ENCODE measurements around the gene BCAR3. TPM values are rescaled to one million over a fixed set of nuclear protein-coding genes. Genes with fewer than 3 reads are reported as not detected.

BCAR3 gene
- total RNA-seq, 1 donor from 2014 or later = 0.61 TPM

DNA sequence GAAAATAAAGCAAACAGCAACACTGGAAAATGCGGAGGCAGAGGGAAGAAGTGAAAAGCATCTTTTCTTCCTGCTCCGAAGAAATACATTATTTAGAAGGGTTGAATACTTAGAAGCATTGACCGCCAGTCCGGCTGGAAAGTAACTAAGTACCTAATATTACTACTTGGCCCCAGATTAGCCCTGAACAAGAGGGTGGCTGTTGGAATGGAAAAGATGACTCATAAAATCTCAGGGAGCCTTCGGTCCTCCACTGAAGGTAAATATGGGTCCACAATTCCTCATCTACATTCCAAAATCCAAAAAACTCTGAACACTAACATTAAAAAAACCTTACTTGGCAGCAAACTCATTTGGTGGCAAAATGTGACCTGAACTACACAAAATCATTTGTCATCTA lies 40.1 kb downstream of the BCAR3 start:
- intact Hi-C loops (cut with micrococcal nuclease) = no loop called here
- H3K27ac Mint-ChIP-seq = no peak overlapping the region
- no peak overlapping the region for H3K4me3 Mint-ChIP-seq
- no peaks in the 10 kb centered on the region for H3K9me3 Mint-ChIP-seq
- H3K4me1 Mint-ChIP-seq = peaks cover 5% of the 10 kb centered on the region
- no peak for DNase-seq
- no peaks in the 10 kb centered on the region for H3K27me3 Mint-ChIP-seq
- H3K36me3 Mint-ChIP-seq (ENCODE audit: low read depth) = no peaks in the 10 kb centered on the region

DNA sequence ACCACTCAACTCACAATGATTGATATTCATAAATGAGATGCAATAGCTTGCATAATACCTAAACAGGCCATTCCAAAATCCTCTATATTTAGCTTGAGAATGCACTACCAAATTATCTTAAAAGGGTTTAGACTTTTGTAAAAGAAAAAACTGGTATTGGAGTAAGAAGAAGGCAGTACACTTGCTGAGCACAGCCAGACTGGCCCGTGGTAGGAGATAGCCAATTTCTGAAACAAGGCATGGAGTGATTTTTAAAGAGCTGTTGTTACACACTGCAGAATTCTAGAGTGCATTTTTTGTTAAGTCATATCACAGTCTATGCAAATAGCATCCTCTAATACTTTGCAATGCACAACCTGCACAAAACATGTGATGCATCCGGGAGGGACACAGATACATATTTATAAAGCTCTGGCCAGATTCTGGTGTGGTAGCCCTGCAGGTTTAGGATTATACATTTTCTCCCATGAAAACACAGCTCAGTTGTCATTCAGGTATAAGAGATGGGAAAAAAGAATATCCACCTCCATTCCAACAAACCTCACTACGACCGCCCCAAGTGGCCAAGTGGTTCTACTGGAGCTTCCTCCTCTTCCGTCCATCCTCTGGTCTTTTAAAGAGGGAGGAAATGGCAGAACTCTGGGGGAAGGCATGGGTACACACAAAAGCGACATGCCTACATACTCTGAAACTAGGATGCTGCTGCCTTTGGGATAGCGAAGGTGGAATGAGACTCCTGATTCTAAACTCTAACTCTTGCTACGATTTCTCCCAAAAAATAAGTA lies 40.8 kb downstream of the BCAR3 start:
- Mint-ChIP-seq H3K4me3 (no peak overlapping the region), H3K27ac (no peak overlapping the region), H3K9me3 (no peaks in the 10 kb centered on the region), H3K4me1 (peaks cover 5% of the 10 kb centered on the region), H3K27me3 (no peaks in the 10 kb centered on the region), H3K36me3 (ENCODE audit: low read depth) (no peaks in the 10 kb centered on the region)
- no peak for DNase-seq
- intact Hi-C loops (cut with micrococcal nuclease) = no loop called here

DNA sequence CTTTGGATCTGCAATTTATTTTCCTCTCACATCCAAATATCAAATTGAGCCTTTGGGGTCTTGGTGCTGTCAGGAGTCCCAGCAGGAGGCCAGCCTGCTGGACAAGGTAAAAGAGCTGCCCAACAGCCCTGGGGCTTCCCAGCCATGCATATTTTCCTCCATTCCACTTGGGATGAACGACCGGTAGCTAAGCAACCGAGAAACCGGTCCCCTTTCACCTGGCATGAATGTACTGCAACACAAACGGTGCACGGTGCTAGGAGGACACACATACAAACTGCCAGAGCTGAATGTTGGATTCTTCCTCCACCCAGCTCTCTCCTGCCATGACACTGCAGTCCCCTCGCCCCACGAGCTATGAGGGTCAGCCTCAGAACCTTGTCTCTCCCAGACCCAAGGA lies 42.7 kb downstream of the BCAR3 start:
- H3K9me3 Mint-ChIP-seq = no peaks in the 10 kb centered on the region

DNA sequence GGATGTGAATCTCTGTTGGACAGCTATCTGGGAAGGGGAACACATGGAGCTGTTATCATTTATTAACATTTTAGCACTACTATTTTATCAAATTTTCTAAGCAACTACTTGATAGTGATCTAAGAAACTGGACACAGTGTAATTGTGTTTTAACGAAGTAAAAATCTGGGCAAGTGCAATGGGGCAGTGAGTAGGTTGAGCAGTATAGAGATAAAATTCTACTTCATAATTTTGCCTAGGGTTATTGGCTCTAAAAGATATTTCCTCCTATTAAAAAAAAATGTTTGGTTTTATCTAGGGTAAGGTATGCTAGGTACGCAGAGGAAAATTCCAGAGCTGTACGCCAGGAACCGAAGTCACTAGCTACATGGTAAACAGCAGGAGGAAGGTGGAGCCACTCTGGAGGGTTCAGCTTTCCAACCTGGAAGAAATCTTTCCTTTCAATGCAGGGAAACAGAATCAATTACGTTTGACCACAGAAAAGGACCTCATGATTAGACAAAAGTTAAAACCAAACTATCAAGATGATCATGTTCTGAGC lies 43.3 kb downstream of the BCAR3 start:
- H3K36me3 Mint-ChIP-seq (ENCODE audit: low read depth) = no peaks in the 10 kb centered on the region
- H3K4me1 Mint-ChIP-seq = peaks cover 1% of the 10 kb centered on the region
- H3K27ac Mint-ChIP-seq = no peak overlapping the region
- DNase-seq = no peak
- no peaks in the 10 kb centered on the region for H3K27me3 Mint-ChIP-seq
- no peaks in the 10 kb centered on the region for H3K9me3 Mint-ChIP-seq
- H3K4me3 Mint-ChIP-seq = no peak overlapping the region
- intact Hi-C loops (cut with micrococcal nuclease) = no loop called here

More for the DNA sequence above, 42.7 kb downstream of the BCAR3 start:
- Mint-ChIP-seq H3K36me3 (ENCODE audit: low read depth) (no peaks in the 10 kb centered on the region), H3K4me1 (peaks cover 3% of the 10 kb centered on the region), H3K27me3 (no peaks in the 10 kb centered on the region), H3K27ac (no peak overlapping the region), H3K4me3 (no peak overlapping the region)
- no peak for DNase-seq
- intact Hi-C loops (cut with micrococcal nuclease) = no loop called here

DNA sequence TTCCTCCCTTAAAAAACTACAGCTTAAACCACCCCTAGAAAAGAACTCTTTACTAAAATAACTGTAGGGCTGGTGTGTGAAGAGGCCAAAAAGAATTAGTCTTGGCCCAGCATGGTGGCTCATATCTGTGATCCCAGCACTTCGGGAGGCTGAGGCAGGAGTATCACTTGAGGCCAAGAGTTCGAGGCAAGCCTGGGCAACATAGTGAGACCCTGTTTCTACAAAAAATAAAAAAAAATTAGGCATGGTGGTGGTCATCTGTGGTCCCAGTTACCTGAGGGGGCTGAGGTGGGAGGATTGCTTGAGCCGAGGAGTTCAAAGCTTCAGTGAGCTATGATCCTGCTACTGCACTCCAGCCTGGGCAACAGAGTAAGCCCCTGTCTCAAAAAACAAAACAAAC lies 44.9 kb downstream of the BCAR3 start:
- H3K9me3 Mint-ChIP-seq = no peaks in the 10 kb centered on the region
- no peaks in the 10 kb centered on the region for H3K27me3 Mint-ChIP-seq
- H3K27ac Mint-ChIP-seq = no peak overlapping the region
- H3K4me3 Mint-ChIP-seq = no peak overlapping the region
- no peaks in the 10 kb centered on the region for H3K4me1 Mint-ChIP-seq
- H3K36me3 Mint-ChIP-seq (ENCODE audit: low read depth) = no peaks in the 10 kb centered on the region
- intact Hi-C loops (cut with micrococcal nuclease) = no loop called here
- no peak for DNase-seq

DNA sequence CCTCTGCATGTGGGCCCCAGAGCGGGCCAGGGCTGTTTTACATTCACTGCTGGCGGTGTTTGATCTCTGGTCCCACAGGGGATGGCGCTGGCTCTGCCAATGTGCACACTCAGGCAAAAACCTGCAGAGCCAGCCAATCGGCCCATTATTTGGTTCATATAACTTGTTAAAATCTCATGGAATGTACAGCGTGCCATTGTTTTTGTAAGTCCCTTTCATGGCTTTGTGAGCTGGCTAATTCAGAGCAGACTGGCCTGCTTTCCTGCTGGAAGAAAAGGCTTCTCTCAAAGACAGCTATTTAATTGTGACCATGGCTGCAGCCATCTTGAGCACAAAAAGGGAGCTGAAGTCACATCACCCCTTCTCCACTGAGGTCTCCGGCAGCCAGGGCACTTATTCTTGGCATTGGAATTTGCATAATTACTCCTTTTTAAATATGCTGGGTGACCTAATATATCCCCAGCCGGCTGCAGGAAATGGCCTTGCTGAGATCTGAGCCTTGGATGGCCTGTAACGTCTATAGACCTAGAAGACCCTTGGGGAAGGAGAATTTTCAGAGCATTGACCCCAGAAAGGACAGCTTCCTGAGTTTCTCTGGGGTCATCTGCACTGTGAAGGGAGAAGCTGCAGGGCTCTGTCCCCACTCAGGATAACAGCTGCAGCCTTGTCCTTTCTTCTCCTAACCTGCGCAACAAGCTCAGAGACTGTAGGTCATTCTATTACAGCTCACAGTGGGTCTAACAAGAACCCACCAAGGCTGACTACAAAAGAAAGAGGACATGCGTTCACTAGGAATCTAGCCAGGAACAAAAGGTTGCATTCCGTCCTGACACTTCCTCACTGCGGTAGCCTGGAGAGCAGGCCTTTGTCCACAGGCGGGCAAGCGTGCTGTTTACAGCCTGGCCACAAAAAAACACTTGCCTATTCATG lies 45.8 kb downstream of the BCAR3 start:
- intact Hi-C loops (cut with micrococcal nuclease) = no loop called here
- H3K27ac Mint-ChIP-seq = no peak overlapping the region
- no peaks in the 10 kb centered on the region for H3K4me1 Mint-ChIP-seq
- no peaks in the 10 kb centered on the region for H3K36me3 Mint-ChIP-seq (ENCODE audit: low read depth)
- no peak for DNase-seq
- H3K27me3 Mint-ChIP-seq = no peaks in the 10 kb centered on the region
- H3K4me3 Mint-ChIP-seq = no peak overlapping the region
- no peaks in the 10 kb centered on the region for H3K9me3 Mint-ChIP-seq

DNA sequence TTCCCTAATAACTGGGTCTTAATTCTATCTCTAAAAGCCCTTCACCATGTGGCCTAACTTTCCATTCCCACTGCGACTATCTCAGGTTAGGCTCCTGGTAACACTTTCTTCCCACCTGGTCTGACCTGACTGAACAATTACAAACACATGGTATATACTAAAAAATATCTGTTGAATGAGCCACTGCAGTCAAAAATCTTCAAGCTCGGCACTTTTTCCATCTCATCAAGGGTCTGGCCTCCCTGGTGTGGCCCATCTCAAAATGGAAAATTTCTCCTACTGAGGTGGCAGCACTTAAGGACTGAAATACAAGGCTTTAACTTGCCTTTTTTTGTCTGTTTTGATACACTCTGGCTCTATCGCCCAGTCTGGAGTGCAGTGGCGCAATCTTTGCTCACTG lies 48.3 kb downstream of the BCAR3 start:
- H3K4me3 Mint-ChIP-seq = no peak overlapping the region
- intact Hi-C loops (cut with micrococcal nuclease) = no loop called here

DNA sequence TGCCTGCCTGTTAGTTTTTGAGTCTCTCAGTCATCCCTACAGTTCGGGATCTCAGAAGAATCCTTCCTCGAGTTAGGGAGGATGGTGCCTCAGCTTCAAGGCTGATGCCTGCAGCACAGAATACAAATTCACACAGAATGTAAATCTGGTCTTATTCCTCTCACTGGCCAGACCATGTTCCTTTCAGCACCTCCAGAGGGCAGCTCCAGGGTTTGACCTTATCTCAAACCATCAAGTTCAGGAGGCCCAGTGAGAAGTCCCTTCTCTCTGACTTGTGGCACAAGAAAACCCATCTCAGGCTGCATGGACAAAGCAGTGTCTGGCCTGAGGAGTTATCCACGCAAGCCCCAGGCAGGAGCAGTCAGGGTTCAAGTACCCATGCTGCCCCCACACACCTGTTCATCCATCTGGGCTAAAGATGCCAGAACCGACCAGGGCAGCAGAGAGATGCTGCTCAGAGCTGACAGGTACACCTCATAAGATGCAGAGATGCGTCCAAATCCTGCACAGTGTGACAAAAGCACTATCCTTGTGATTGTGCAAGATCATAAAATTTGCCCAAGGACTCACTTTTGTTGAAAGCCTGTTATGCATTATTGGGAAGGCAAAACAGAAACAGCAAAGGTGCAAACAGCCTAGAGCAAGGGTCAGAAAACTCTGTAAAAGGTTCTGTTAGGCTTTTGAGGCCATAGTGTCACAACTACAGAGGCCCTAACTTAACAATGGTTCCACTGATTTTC lies 49.8 kb downstream of the BCAR3 start:
- no peak overlapping the region for H3K4me3 Mint-ChIP-seq
- H3K27me3 Mint-ChIP-seq = peaks cover 10% of the 10 kb centered on the region
- H3K9me3 Mint-ChIP-seq = no peaks in the 10 kb centered on the region
- H3K36me3 Mint-ChIP-seq (ENCODE audit: low read depth) = no peaks in the 10 kb centered on the region
- H3K27ac Mint-ChIP-seq = no peak overlapping the region
- no peaks in the 10 kb centered on the region for H3K4me1 Mint-ChIP-seq
- DNase-seq = no peak
- intact Hi-C loops (cut with micrococcal nuclease) = no loop called here

More for the DNA sequence above, 48.3 kb downstream of the BCAR3 start:
- no peak overlapping the region for H3K27ac Mint-ChIP-seq
- peaks cover 5% of the 10 kb centered on the region for H3K27me3 Mint-ChIP-seq
- no peaks in the 10 kb centered on the region for H3K9me3 Mint-ChIP-seq
- H3K36me3 Mint-ChIP-seq (ENCODE audit: low read depth) = no peaks in the 10 kb centered on the region
- no peaks in the 10 kb centered on the region for H3K4me1 Mint-ChIP-seq
- DNase-seq = no peak

DNA sequence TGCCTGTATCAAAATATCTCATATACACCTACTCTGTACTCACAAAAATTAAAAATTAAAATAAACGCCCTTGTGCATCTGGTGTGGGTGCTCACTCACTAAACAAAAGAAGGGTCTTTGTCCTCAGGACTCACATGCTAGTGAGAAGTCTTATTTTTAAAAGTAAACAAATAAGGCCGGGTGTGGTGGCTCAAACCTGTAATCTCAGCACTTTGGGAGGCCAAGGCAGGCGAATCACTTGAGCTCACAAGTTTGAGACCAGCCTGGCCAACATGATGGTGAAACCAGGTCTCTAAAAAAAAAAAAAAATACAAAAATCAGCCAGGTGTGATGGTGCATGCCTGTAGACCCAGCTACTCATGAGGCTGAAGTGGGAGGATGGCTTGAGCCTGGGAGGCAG lies 51.5 kb downstream of the BCAR3 start:
- intact Hi-C loops (cut with micrococcal nuclease) = no loop called here
- Mint-ChIP-seq H3K4me1 (no peaks in the 10 kb centered on the region), H3K27ac (no peak overlapping the region), H3K9me3 (no peaks in the 10 kb centered on the region), H3K4me3 (no peak overlapping the region), H3K27me3 (peaks cover 10% of the 10 kb centered on the region), H3K36me3 (ENCODE audit: low read depth) (no peaks in the 10 kb centered on the region)
- DNase-seq = no peak

DNA sequence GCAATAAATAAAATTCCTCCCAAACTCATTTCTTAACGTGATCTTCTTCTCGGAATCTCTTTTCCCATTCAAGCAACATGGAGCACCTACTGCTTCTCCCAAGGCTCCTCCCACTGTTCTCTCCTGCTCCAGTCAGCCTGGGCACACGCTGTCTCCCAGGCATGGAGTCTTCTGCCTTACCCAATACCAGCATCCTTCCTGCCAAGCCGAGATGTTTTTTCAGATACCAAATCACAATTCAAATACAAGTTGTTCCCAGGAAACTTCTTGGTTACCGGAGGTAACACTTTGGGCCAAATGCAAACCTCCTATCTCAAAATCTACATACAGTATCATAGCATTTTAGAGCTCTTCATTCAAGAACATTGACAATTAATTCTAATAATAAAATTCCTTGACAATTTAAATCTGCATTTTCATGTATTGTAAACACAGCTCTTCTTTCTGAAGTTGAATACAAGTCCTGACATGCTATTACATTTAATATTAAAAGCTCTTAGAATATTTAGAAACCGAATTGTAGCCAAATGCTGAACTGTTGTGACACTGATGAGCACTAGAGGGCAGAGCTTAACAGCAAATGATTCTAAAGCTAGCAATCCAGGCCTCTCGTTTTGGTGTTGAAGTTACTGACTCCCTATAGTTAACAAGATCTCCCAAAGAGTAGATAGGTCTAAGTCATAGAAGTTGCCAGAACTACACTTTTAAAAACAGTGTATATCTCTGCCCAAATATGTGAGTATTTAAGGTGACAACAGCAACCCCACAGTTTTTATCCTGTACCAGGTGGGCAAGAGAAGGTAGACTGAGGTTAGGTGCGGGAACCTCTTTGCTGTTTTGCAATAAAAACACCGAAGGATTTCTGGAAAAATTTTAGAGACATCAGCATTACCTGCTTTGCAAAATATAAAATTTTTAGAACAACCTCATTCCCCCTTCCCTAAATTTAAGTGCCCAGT lies 52.3 kb downstream of the BCAR3 start:
- H3K9me3 Mint-ChIP-seq = no peaks in the 10 kb centered on the region
- intact Hi-C loops (cut with micrococcal nuclease) = loop anchor here (1.0 to 10.0 kb wide), 5 partner anchors 185 to 325 kb away; no protein-coding TSS in a partner anchor
- H3K27me3 Mint-ChIP-seq = peaks cover 10% of the 10 kb centered on the region
- peak; percentile 84 for DNase-seq
- no peaks in the 10 kb centered on the region for H3K36me3 Mint-ChIP-seq (ENCODE audit: low read depth)
- H3K27ac Mint-ChIP-seq = no peak overlapping the region
- no peaks in the 10 kb centered on the region for H3K4me1 Mint-ChIP-seq
- H3K4me3 Mint-ChIP-seq = no peak overlapping the region

DNA sequence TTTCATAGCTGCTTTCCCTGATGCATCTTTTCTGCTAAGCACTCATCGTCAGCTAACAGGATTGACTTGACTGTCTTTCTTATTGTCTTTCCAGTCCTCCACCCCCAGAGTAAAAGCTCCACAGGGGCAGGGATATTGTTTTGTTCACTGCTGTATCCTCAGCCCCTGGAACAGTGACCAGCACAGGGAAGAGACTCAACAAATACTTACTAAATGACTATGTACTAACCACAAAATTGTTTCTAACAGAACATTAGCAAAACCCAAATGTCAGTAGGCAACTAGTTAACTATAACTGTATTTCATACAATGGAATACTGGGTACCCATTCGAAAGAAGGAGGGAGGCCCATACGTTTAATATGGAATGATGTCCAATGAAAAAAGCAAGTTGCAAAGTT lies 53.0 kb downstream of the BCAR3 start:
- no peak for DNase-seq
- Mint-ChIP-seq H3K4me3 (no peak overlapping the region), H3K27me3 (peaks cover 10% of the 10 kb centered on the region), H3K36me3 (ENCODE audit: low read depth) (no peaks in the 10 kb centered on the region), H3K4me1 (no peaks in the 10 kb centered on the region), H3K9me3 (no peaks in the 10 kb centered on the region), H3K27ac (no peak overlapping the region)
- intact Hi-C loops (cut with micrococcal nuclease) = loop anchor here (1.0 to 10.0 kb wide), 5 partner anchors 186 to 324 kb away; no protein-coding TSS in a partner anchor

DNA sequence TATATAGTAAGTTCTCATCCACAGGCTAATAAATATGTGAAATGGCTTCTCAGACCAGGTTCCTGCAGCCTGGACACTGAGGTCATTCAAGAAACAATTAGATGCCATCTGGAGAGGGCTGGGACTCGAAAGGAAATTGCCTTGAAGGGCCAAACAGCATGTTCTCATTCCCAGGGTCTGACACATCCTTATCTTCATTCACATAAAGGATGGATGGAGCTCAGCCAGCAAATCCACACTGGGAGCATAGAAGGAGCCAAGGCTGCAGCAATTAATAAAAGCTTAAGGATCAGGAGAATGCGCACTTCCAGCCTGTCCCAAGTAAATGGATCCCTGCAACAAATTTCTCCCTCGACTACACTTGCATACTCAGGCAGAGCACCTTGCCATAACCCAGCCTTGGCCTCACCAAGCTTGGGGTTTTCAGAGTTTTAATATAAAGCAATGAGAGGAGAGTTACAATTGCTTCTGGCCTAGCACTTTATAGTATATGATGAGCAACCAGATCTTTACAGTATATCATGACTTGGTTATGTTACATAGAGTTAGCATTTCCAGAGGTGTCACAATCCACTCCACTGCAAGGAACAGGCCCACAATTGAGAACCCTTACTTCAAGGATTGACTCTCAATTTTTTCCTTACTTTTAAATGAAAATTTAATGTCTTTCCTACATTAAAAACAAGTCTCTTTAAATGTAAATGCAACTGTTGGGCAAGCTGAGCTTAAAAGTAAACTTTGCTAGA lies 55.9 kb downstream of the BCAR3 start:
- Mint-ChIP-seq H3K36me3 (ENCODE audit: low read depth) (no peaks in the 10 kb centered on the region), H3K27me3 (peaks cover 18% of the 10 kb centered on the region), H3K9me3 (no peaks in the 10 kb centered on the region), H3K4me3 (no peak overlapping the region), H3K27ac (no peak overlapping the region), H3K4me1 (no peaks in the 10 kb centered on the region)
- DNase-seq = no peak
- intact Hi-C loops (cut with micrococcal nuclease) = loop anchor here (10.0 kb wide), 1 partner anchor 321 kb away; no protein-coding TSS in a partner anchor
